ENCODE measurements around the gene TMPRSS13.

Gene TMPRSS13

GRCh38 chr11:117914991-117915618 lies 14.1 kb downstream of the TMPRSS13 start:
- FAIRE-seq (no peak), DNase-seq (ENCODE audit: insufficient read length, low spot score) (no peak)

- DNase-seq (ENCODE audit: insufficient read length, low spot score) = no peak
- FAIRE-seq = no peak
Observed at GRCh38 chr11:117914398-117914761, 14.8 kb downstream of the TMPRSS13 start.

GRCh38 chr11:117913736-117914397 lies 15.3 kb downstream of the TMPRSS13 start:
- FAIRE-seq (peak; percentile 74), DNase-seq (ENCODE audit: insufficient read length, low spot score) (no peak)

GRCh38 chr11:117912497-117912896 lies 16.7 kb downstream of the TMPRSS13 start:
- no peak for FAIRE-seq

GRCh38 chr11:117911694-117912093 lies 17.5 kb downstream of the TMPRSS13 start:
- DNase-seq (ENCODE audit: insufficient read length, low spot score) = no peak
- no peak for FAIRE-seq

More at GRCh38 chr11:117912497-117912896, 16.7 kb downstream of the TMPRSS13 start:
- DNase-seq (ENCODE audit: insufficient read length, low spot score) = no peak

GRCh38 chr11:117910941-117911655 lies 18.1 kb downstream of the TMPRSS13 start:
- DNase-seq (ENCODE audit: insufficient read length, low spot score) = no peak
- no peak for FAIRE-seq

GRCh38 chr11:117910525-117910924 lies 18.7 kb downstream of the TMPRSS13 start:
- DNase-seq (ENCODE audit: insufficient read length, low spot score) (no peak), FAIRE-seq (no peak)

- DNase-seq (ENCODE audit: insufficient read length, low spot score) (no peak), FAIRE-seq (no peak)
Observed at GRCh38 chr11:117909611-117910382, 19.4 kb downstream of the TMPRSS13 start.

GRCh38 chr11:117908959-117909610 lies 20.1 kb downstream of the TMPRSS13 start:
- FAIRE-seq (no peak), DNase-seq (ENCODE audit: insufficient read length, low spot score) (no peak)

- no peak for FAIRE-seq
- no peak for DNase-seq (ENCODE audit: insufficient read length, low spot score)
Observed at GRCh38 chr11:117908109-117908895, 20.9 kb downstream of the TMPRSS13 start.

- FAIRE-seq (peak; percentile 93), DNase-seq (ENCODE audit: insufficient read length, low spot score) (peak; percentile 97)
Observed at GRCh38 chr11:117907276-117908108, 21.7 kb downstream of the TMPRSS13 start.

- DNase-seq (ENCODE audit: insufficient read length, low spot score) = no peak
Observed at GRCh38 chr11:117906710-117907109, 22.5 kb downstream of the TMPRSS13 start.

GRCh38 chr11:117906126-117906525 lies 23.1 kb downstream of the TMPRSS13 start:
- DNase-seq (ENCODE audit: insufficient read length, low spot score) = no peak
- no peak for FAIRE-seq

More at GRCh38 chr11:117906710-117907109, 22.5 kb downstream of the TMPRSS13 start:
- no peak for FAIRE-seq

- DNase-seq (ENCODE audit: insufficient read length, low spot score) (no peak), FAIRE-seq (no peak)
Observed at GRCh38 chr11:117905524-117905923, 23.7 kb downstream of the TMPRSS13 start.

GRCh38 chr11:117903505-117904382 lies 25.5 kb downstream of the TMPRSS13 start:
- FAIRE-seq (no peak), DNase-seq (ENCODE audit: insufficient read length, low spot score) (no peak)

GRCh38 chr11:117902001-117902845 lies 27.0 kb downstream of the TMPRSS13 start:
- FAIRE-seq (no peak), DNase-seq (ENCODE audit: insufficient read length, low spot score) (no peak)

- no peak for FAIRE-seq
- DNase-seq (ENCODE audit: insufficient read length, low spot score) = no peak
Observed at GRCh38 chr11:117901601-117902000, 27.6 kb downstream of the TMPRSS13 start.

Data from HTR-8/SVneo (cell line).